ENCODE results near the gene NFATC3. TPM values are rescaled to one million over a fixed set of nuclear protein-coding genes. Genes with fewer than 3 reads are reported as not detected.

NFATC3 gene
- total RNA-seq, 3 donors from 2014 or later, result 64.8 to 72.3 (median 65.3) TPM

- peaks cover 33% of the 10 kb centered on the region for H3K4me1 Mint-ChIP-seq (ENCODE audit: low read depth)
- no peaks in the 10 kb centered on the region for H3K9me3 Mint-ChIP-seq
- no peak for DNase-seq
- no peak overlapping the region for H3K4me3 Mint-ChIP-seq
- peaks cover 8% of the 10 kb centered on the region for H3K36me3 Mint-ChIP-seq (ENCODE audit: insufficient read depth)
- H3K27me3 Mint-ChIP-seq (ENCODE audit: low read depth), result no peaks in the 10 kb centered on the region
- no peak for ATAC-seq
Measured at GRCh38 chr16:68226116-68226515, 140.9 kb downstream of the NFATC3 start.

DNA sequence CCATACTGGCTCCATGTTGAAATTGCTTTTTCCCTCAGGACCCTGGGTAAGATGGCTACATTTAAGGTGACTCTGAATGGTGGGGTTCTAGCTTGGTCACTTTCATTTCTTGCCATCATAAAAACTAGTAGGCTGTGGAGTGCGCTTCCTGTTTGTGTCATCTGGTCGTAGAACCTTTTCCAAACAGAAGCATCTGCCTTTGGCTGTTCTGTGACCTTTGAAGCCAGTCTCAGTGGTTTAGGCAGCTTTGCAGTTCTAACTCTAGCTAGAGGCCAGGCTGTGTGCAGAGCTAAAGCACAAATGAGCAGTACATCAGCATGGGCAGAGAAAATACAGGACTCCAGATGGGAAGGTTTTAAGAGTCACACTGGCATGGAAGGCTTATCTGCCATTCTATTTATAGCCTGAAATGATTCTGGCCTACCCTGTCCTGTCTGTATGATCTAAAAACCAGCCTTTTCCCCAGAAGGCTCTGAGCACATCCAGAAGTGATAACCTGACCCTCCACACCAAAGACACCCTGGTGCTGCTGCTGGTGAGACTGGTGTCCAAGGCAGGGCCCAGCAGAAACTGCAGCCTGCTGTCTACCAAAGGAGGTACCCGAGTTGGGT, 142.1 kb downstream of the NFATC3 start:
- ATAC-seq, result peak; percentile 54 to 56
- no peaks in the 10 kb centered on the region for H3K27me3 Mint-ChIP-seq (ENCODE audit: low read depth)

DNA sequence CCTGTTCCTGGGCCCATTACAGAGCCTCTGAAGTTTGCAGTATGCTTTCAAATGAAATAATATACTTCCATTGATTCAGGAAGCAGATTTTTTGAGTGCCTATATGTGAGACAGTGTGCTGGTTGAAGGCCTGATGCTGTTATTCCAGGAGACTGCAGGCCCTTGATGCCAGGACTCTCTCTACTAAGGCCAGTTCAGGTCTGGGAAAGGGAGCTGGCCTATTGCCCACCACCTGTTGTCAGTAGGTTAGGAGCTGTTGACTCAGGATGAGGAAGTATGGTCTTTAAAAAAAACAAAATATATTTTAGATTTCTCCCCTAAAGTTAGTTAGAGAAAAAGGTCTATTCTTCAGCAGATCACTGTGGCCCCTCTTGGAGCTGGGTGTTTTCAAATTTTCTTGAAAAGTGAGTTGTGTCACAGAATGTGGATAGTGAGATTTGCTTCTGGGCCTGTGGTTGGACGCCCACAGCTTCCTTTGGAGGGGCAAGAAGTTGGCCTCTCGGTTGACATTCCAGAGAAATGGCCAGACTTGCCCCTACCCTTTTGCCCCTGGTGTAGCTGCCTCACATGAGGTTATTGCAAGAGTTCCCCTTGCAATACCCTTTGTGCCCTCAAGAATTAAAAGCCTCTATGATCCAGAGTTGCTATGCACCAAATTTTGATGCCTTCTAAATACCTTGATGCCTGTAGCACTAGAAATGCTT, 142.8 kb downstream of the NFATC3 start:
- ATAC-seq (no peak), DNase-seq (no peak)
- Mint-ChIP-seq H3K9me3 (no peaks in the 10 kb centered on the region), H3K27me3 (ENCODE audit: low read depth) (no peaks in the 10 kb centered on the region), H3K4me1 (ENCODE audit: low read depth) (peaks cover 33% of the 10 kb centered on the region), H3K4me3 (no peak overlapping the region), H3K36me3 (ENCODE audit: insufficient read depth) (peaks cover 2% of the 10 kb centered on the region)

More for the DNA sequence above, 142.1 kb downstream of the NFATC3 start:
- Mint-ChIP-seq H3K9me3 (no peaks in the 10 kb centered on the region), H3K4me1 (ENCODE audit: low read depth) (peaks cover 33% of the 10 kb centered on the region), H3K36me3 (ENCODE audit: insufficient read depth) (peaks cover 2% of the 10 kb centered on the region), H3K4me3 (no peak overlapping the region)
- DNase-seq, result no peak

DNA sequence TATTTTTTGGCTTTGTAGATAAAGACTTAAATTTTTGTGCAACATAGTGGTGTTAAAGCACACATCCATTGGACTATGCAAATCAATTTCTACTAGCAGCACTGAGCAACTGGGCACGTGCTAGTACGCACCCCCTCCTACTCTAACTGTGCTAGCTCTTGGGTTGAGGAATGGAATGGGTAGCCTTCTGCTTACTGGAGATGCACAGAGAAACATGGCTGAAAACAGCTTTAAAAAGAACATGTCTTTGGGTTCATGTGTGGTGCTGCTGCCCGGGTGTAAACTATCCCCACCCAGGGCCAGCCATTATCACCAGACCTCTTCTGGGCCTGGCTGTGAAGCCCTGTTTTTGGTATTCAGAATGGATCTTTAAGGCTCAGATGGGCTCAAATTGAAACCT, 143.5 kb downstream of the NFATC3 start:
- DNase-seq (no peak), ATAC-seq (no peak)
- H3K9me3 Mint-ChIP-seq, result no peaks in the 10 kb centered on the region
- peaks cover 38% of the 10 kb centered on the region for H3K4me1 Mint-ChIP-seq (ENCODE audit: low read depth)
- H3K4me3 Mint-ChIP-seq, result no peak overlapping the region
- no peaks in the 10 kb centered on the region for H3K27me3 Mint-ChIP-seq (ENCODE audit: low read depth)
- peaks cover 2% of the 10 kb centered on the region for H3K36me3 Mint-ChIP-seq (ENCODE audit: insufficient read depth)

DNA sequence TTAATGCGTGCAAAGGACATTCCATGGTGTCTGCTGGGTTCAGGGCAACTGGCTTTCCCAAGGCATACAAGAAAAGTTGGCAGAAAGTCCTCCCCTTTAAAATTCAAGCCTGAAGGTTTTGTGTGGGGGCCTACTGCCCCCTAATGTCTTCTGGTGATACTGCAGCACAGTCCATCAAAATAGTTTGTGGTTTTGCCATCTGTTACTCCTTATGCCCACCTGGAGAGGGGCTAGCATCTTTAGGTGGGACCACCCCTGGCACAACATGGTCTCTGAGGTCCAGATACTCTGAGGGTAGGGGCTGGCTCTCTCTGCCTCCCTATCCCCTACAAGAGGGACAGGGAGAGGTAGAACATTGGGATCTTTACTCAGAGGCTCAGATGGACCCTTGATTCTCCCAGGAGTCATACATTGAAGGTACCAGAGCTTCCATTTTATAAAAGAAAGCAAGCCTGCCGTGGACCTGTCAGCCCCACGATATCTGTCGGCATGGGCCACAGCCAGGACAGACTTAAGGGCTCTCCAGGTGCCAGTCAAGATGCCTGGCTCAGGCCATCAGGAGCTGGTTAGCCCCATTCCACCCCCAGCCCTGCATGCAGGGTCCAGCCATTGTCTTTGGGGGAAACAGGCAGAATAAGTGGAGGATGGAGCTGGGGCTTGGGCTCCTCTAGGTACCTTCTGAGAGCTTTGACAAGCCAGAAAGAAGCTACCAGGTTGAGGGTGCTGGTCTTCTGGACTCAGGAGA, 144.4 kb downstream of the NFATC3 start:
- H3K36me3 Mint-ChIP-seq (ENCODE audit: insufficient read depth), result peaks cover 2% of the 10 kb centered on the region
- DNase-seq (no peak), ATAC-seq (peak in 1 of 2 donors; percentile 19)
- peaks cover 40% of the 10 kb centered on the region for H3K4me1 Mint-ChIP-seq (ENCODE audit: low read depth)
- no peaks in the 10 kb centered on the region for H3K9me3 Mint-ChIP-seq
- H3K27me3 Mint-ChIP-seq (ENCODE audit: low read depth), result no peaks in the 10 kb centered on the region
- H3K4me3 Mint-ChIP-seq, result no peak overlapping the region

- Mint-ChIP-seq H3K36me3 (ENCODE audit: insufficient read depth) (peaks cover 2% of the 10 kb centered on the region), H3K9me3 (no peaks in the 10 kb centered on the region), H3K27me3 (ENCODE audit: low read depth) (no peaks in the 10 kb centered on the region), H3K4me3 (no peak overlapping the region), H3K4me1 (ENCODE audit: low read depth) (peaks cover 41% of the 10 kb centered on the region)
- ATAC-seq (no peak), DNase-seq (no peak)
Measured at GRCh38 chr16:68230176-68230571, 145.0 kb downstream of the NFATC3 start.

- no peak for DNase-seq
Measured at GRCh38 chr16:68230956-68231355, 145.8 kb downstream of the NFATC3 start.

GRCh38 chr16:68231384-68232136, 146.4 kb downstream of the NFATC3 start:
- H3K4me3 Mint-ChIP-seq, result no peak overlapping the region
- peaks cover 35% of the 10 kb centered on the region for H3K4me1 Mint-ChIP-seq (ENCODE audit: low read depth)
- ATAC-seq (no peak), DNase-seq (no peak)
- no peaks in the 10 kb centered on the region for H3K36me3 Mint-ChIP-seq (ENCODE audit: insufficient read depth)
- H3K9me3 Mint-ChIP-seq, result no peaks in the 10 kb centered on the region
- H3K27me3 Mint-ChIP-seq (ENCODE audit: low read depth), result no peaks in the 10 kb centered on the region

More at GRCh38 chr16:68230956-68231355, 145.8 kb downstream of the NFATC3 start:
- H3K4me3 Mint-ChIP-seq, result no peak overlapping the region
- peaks cover 33% of the 10 kb centered on the region for H3K4me1 Mint-ChIP-seq (ENCODE audit: low read depth)
- no peaks in the 10 kb centered on the region for H3K9me3 Mint-ChIP-seq
- no peaks in the 10 kb centered on the region for H3K36me3 Mint-ChIP-seq (ENCODE audit: insufficient read depth)
- no peaks in the 10 kb centered on the region for H3K27me3 Mint-ChIP-seq (ENCODE audit: low read depth)
- ATAC-seq, result no peak

- Mint-ChIP-seq H3K9me3 (no peaks in the 10 kb centered on the region), H3K4me1 (ENCODE audit: low read depth) (peaks cover 34% of the 10 kb centered on the region), H3K4me3 (no peak overlapping the region), H3K36me3 (ENCODE audit: insufficient read depth) (no peaks in the 10 kb centered on the region), H3K27me3 (ENCODE audit: low read depth) (no peaks in the 10 kb centered on the region)
- ATAC-seq (no peak), DNase-seq (no peak)
Measured at GRCh38 chr16:68232335-68232734, 147.2 kb downstream of the NFATC3 start.

DNA sequence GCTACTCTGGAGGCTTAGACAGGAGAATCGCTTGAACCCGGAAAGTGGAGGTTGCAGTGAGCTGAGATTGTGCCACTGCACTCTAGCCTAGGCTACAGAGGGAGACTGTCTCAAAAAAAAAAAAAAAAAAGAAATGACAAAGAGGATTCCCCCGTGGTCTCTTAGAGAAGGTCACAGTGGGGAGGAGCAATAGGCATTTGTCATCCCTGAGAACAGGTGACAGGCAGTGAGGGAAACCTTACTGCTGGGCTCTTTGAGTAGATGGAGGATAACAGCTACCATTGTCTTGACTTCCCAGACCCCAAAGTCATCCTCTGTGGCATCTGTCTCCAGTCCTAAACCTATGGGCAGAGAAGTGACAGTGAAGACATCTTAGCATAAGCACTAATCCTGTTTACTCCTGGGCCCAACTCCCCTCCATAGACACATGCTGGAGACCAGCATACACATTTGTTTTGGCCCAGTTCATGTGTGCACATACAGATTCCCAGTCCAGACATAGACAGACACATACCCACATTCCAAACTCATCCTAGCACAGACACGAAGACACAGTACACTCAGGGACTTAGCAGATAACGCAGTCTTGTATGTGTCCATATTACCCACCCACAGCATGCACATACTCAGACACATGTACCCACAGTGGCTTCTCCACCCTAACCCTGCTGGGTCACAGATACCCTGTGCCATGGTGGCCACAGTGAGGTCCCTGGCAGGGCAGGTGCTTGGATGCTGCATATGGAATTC, 148.1 kb downstream of the NFATC3 start:
- ATAC-seq, result peak; percentile 19 to 33
- no peak overlapping the region for H3K4me3 Mint-ChIP-seq
- no peaks in the 10 kb centered on the region for H3K27me3 Mint-ChIP-seq (ENCODE audit: low read depth)
- H3K36me3 Mint-ChIP-seq (ENCODE audit: insufficient read depth), result no peaks in the 10 kb centered on the region
- no peaks in the 10 kb centered on the region for H3K9me3 Mint-ChIP-seq
- no peak for DNase-seq
- H3K4me1 Mint-ChIP-seq (ENCODE audit: low read depth), result peaks cover 29% of the 10 kb centered on the region

GRCh38 chr16:68233835-68234187, 148.6 kb downstream of the NFATC3 start:
- Mint-ChIP-seq H3K36me3 (ENCODE audit: insufficient read depth) (no peaks in the 10 kb centered on the region), H3K4me3 (no peak overlapping the region), H3K27me3 (ENCODE audit: low read depth) (no peaks in the 10 kb centered on the region), H3K4me1 (ENCODE audit: low read depth) (peaks cover 30% of the 10 kb centered on the region), H3K9me3 (no peaks in the 10 kb centered on the region)
- ATAC-seq, result no peak
- no peak for DNase-seq

GRCh38 chr16:68234188-68235107, 149.3 kb downstream of the NFATC3 start:
- no peak for DNase-seq
- no peak overlapping the region for H3K4me3 Mint-ChIP-seq
- no peaks in the 10 kb centered on the region for H3K9me3 Mint-ChIP-seq
- ATAC-seq, result no peak
- H3K27me3 Mint-ChIP-seq (ENCODE audit: low read depth), result no peaks in the 10 kb centered on the region
- peaks cover 27% of the 10 kb centered on the region for H3K4me1 Mint-ChIP-seq (ENCODE audit: low read depth)
- H3K36me3 Mint-ChIP-seq (ENCODE audit: insufficient read depth), result no peaks in the 10 kb centered on the region
